ENCODE results near the gene CENPM.

The CENPM gene

DNA sequence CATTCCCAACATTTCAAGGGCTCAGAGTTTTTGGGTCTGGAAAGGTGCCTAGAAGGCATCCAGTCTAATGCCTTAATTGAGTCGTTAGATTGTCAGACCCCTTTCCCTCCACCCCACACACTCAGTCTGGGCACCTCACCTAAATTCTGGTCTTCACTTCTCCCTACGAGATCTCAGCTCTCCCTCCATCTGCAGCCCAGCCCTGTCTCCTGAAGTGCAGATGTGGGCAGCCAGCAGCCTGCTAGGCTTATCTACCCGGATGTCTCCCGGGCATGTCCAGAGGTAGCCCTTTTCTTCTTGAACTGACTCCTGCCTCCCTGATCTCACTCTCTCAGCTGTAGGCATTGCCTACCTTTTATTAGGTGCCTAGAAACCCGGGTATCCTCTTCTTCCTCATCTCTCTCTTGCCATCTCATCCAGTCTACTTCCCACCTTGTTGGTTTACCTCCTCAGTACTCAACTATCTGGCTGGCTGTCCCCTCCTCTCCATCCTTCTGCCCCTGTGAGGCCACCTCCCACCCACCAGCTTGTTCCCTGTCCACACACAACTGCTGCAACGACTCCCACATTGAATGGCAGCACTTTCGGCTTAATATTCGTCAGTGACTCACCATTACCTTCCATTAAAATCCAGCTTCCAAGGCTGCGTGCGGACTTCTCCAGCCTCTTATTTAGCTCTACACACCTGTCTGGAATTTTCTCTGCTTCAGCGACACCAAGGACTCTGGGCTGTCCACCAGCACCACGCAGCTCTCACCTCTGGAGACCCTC lies 28.5 kb upstream of the CENPM start:
- Histone ChIP-seq H2AFZ (ENCODE audit: low read depth, low read length, severe bottlenecking) (no peak overlapping the region), H3K4me2 (ENCODE audit: low read depth, low read length, poor library complexity, severe bottlenecking) (no peak overlapping the region), H4K20me1 (ENCODE audit: low read depth, low read length) (no peaks in the 10 kb centered on the region), H3K27me3 (ENCODE audit: low read length) (no peaks in the 10 kb centered on the region), H3K27ac (ENCODE audit: low read depth, low read length) (no peak overlapping the region), H3F3A (ENCODE audit: insufficient read depth) (no peaks in the 10 kb centered on the region), H3K79me2 (ENCODE audit: insufficient read depth, low read length) (no peaks in the 10 kb centered on the region), H3K9me3 (ENCODE audit: insufficient read depth, low read length) (no peaks in the 10 kb centered on the region), H3K9me2 (replicated peaks; ENCODE audit: insufficient read depth, low read length) (no peaks in the 10 kb centered on the region), H3K4me3 (ENCODE audit: insufficient read depth, low read length, poor library complexity, severe bottlenecking) (no peak overlapping the region), H3K9ac (ENCODE audit: low read length) (no peak overlapping the region), H3K36me3 (ENCODE audit: low read length) (no peaks in the 10 kb centered on the region)
- TF ChIP-seq, protein P1, sequence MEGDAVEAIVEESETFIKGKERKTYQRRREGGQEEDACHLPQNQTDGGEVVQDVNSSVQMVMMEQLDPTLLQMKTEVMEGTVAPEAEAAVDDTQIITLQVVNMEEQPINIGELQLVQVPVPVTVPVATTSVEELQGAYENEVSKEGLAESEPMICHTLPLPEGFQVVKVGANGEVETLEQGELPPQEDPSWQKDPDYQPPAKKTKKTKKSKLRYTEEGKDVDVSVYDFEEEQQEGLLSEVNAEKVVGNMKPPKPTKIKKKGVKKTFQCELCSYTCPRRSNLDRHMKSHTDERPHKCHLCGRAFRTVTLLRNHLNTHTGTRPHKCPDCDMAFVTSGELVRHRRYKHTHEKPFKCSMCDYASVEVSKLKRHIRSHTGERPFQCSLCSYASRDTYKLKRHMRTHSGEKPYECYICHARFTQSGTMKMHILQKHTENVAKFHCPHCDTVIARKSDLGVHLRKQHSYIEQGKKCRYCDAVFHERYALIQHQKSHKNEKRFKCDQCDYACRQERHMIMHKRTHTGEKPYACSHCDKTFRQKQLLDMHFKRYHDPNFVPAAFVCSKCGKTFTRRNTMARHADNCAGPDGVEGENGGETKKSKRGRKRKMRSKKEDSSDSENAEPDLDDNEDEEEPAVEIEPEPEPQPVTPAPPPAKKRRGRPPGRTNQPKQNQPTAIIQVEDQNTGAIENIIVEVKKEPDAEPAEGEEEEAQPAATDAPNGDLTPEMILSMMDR (IDR thresholded peaks at IDR 0.05; ENCODE audit: insufficient read depth, low read length, poor library complexity, severe bottlenecking) = no peak
- TF ChIP-seq EZH2phosphoT487 (conservative IDR thresholded peaks at IDR 0.05; ENCODE audit: low read length) = no peak

DNA sequence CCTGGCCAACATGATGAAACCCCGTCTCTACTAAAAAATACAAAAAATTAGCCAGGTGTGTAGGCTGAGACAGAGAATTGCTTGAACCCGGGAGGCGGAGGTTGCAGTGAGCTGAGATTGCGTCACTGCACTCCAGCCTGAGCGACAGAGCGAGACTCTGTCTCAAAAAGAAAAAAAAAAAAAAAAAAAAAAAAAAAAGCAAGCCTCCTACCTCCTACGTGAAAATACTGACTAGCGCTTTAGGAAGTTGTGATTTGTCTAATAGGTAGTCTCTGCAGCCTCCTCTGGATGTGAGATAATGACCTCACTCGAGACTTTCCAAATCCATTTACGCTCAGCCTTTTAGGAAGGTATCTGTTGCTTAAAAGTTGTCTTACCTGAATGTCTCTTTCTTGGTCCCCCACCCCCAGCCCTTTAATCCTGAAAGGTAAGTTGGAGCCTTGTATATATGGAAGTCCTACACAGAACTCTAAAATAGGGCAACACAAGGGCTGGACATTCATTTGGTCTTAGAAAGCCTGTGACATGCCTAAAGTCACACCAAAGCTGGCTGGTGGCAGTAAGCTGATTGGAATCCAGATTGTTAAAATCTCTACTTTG lies 27.8 kb upstream of the CENPM start:
- Histone ChIP-seq H2AFZ (ENCODE audit: low read depth, low read length, severe bottlenecking) (no peak overlapping the region), H3K27ac (ENCODE audit: low read depth, low read length) (no peak overlapping the region), H3K36me3 (ENCODE audit: low read length) (no peaks in the 10 kb centered on the region), H3K9ac (ENCODE audit: low read length) (no peak overlapping the region), H4K20me1 (ENCODE audit: low read depth, low read length) (no peaks in the 10 kb centered on the region), H3K27me3 (ENCODE audit: low read length) (no peaks in the 10 kb centered on the region), H3K4me3 (ENCODE audit: insufficient read depth, low read length, poor library complexity, severe bottlenecking) (no peak overlapping the region), H3K9me3 (ENCODE audit: insufficient read depth, low read length) (no peaks in the 10 kb centered on the region), H3K79me2 (ENCODE audit: insufficient read depth, low read length) (no peaks in the 10 kb centered on the region), H3F3A (ENCODE audit: insufficient read depth) (no peaks in the 10 kb centered on the region), H3K4me2 (ENCODE audit: low read depth, low read length, poor library complexity, severe bottlenecking) (no peak overlapping the region), H3K9me2 (replicated peaks; ENCODE audit: insufficient read depth, low read length) (no peaks in the 10 kb centered on the region)
- TF ChIP-seq, protein P1 (IDR thresholded peaks at IDR 0.05; ENCODE audit: insufficient read depth, low read length, poor library complexity, severe bottlenecking) = no peak
- TF ChIP-seq EZH2phosphoT487 (conservative IDR thresholded peaks at IDR 0.05; ENCODE audit: low read length) = no peak

- H3F3A ChIP-seq (ENCODE audit: insufficient read depth) = no peaks in the 10 kb centered on the region
- H4K20me1 ChIP-seq (ENCODE audit: low read depth, low read length) = no peaks in the 10 kb centered on the region
- no peak for TF ChIP-seq EZH2phosphoT487 (conservative IDR thresholded peaks at IDR 0.05; ENCODE audit: low read length)
- TF ChIP-seq, protein P1 (IDR thresholded peaks at IDR 0.05; ENCODE audit: insufficient read depth, low read length, poor library complexity, severe bottlenecking) = no peak
- no peak overlapping the region for H3K9ac ChIP-seq (ENCODE audit: low read length)
- H3K36me3 ChIP-seq (ENCODE audit: low read length) = no peaks in the 10 kb centered on the region
- H3K79me2 ChIP-seq (ENCODE audit: insufficient read depth, low read length) = no peaks in the 10 kb centered on the region
- no peak overlapping the region for H3K4me3 ChIP-seq (ENCODE audit: insufficient read depth, low read length, poor library complexity, severe bottlenecking)
- no peak overlapping the region for H3K27ac ChIP-seq (ENCODE audit: low read depth, low read length)
- no peak overlapping the region for H3K4me2 ChIP-seq (ENCODE audit: low read depth, low read length, poor library complexity, severe bottlenecking)
- H3K9me2 ChIP-seq (replicated peaks; ENCODE audit: insufficient read depth, low read length) = no peaks in the 10 kb centered on the region
- no peaks in the 10 kb centered on the region for H3K9me3 ChIP-seq (ENCODE audit: insufficient read depth, low read length)
- no peaks in the 10 kb centered on the region for H3K27me3 ChIP-seq (ENCODE audit: low read length)
- no peak overlapping the region for H2AFZ ChIP-seq (ENCODE audit: low read depth, low read length, severe bottlenecking)
Measured at GRCh38 chr22:41971431-41971830, 24.5 kb upstream of the CENPM start.

Measured in SU-DHL-6 (cell line).